GM19023 (cell line): ENCODE measurements around the gene VEGFB.

Experiments
- ATAC-seq: cut with Tn5 transposase; IDR thresholded peaks from one replicate; pipeline ENCODE4 v1.9.1; 2021; ENCODE audit warnings: mild to moderate bottlenecking, moderate library complexity; ENCODE audit not compliant: unreplicated experiment

Gene VEGFB

GRCh38 chr11:64276653-64277431, 42.5 kb downstream of the VEGFB start:
- no peak for ATAC-seq

- ATAC-seq = no peak
These were observed 44.3 kb downstream of the VEGFB start for GRCh38 chr11:64278576-64279190.

GRCh38 chr11:64281957-64282770, 47.8 kb downstream of the VEGFB start:
- ATAC-seq = no peak

- ATAC-seq = no peak
These were observed 48.7 kb downstream of the VEGFB start for GRCh38 chr11:64283092-64283491.

GRCh38 chr11:64284048-64284961, 49.9 kb downstream of the VEGFB start, which contains the start of gene BAD:
TSS of gene BAD (minus strand) at chr11:64284665. CDS start at chr11:64284368, 297 bp downstream.
- peak; percentile 77 for ATAC-seq

GRCh38 chr11:64284962-64285884, 50.8 kb downstream of the VEGFB start, which contains the start of gene GPR137:
TSS of gene GPR137 (plus strand) at chr11:64285848. CDS start at chr11:64286525, 677 bp downstream.
- peak; percentile 59 for ATAC-seq

GRCh38 chr11:64285885-64286800, 51.8 kb downstream of the VEGFB start:
- ATAC-seq = no peak

GRCh38 chr11:64286801-64287159, 52.4 kb downstream of the VEGFB start:
- ATAC-seq = no peak

GRCh38 chr11:64287676-64288352, 53.4 kb downstream of the VEGFB start:
- no peak for ATAC-seq

- ATAC-seq = no peak
These were observed 54.0 kb downstream of the VEGFB start for GRCh38 chr11:64288353-64288750.
